Measurements from ENCODE around the gene MBD4. TPM values are rescaled to one million over a fixed set of nuclear protein-coding genes. Genes with fewer than 3 reads are reported as not detected.

MBD4 gene
- total RNA-seq, 4 donors from 2014 or later = 22.9 to 35.2 (median 28.6) TPM

- Histone ChIP-seq H3K4me1 (peaks cover 11% of the 10 kb centered on the region in 2 donors), H3K4me3 (replicated peaks in 1 of 3) (no peak overlapping the region), H3K36me3 (peaks cover 0 to 9% of the 10 kb centered on the region in 2 donors), H3K27ac (peak overlapping the region in 1 of 3 donors; percentile 11), H3K9me3 (no peaks in the 10 kb centered on the region), H3K27me3 (no peaks in the 10 kb centered on the region)
- 83 to 89% methylated on average over 1 of the region's 1 CpG for WGBS, 2 donors
- no peak for TF ChIP-seq CTCF (IDR thresholded peaks at IDR 0.05)
- no peak for TF ChIP-seq POLR2A (IDR thresholded peaks at IDR 0.05)
- DNase-seq = no peak
- intact Hi-C loops (cut with DNase I) = no loop called here
Measured at GRCh38 chr3:129453732-129454131, 14.0 kb upstream of the MBD4 start.

- no peaks in the 10 kb centered on the region for H3K36me3 ChIP-seq
- H3K9me3 ChIP-seq = no peaks in the 10 kb centered on the region
- TF ChIP-seq CTCF (IDR thresholded peaks at IDR 0.05) (no peak), POLR2A (IDR thresholded peaks at IDR 0.05) (no peak)
- no peak for DNase-seq
- peaks cover 11% of the 10 kb centered on the region in 2 donors for H3K4me1 ChIP-seq
- no peaks in the 10 kb centered on the region for H3K27me3 ChIP-seq
- H3K27ac ChIP-seq = peak overlapping the region in 1 of 3 donors; percentile 34
- no peak overlapping the region for H3K4me3 ChIP-seq (replicated peaks in 1 of 3)
- intact Hi-C loops (cut with DNase I) = no loop called here
- 63 to 66% methylated on average over 5 of the region's 5 CpGs for WGBS, 2 donors
Measured at GRCh38 chr3:129449279-129450115, 9.7 kb upstream of the MBD4 start.

- Histone ChIP-seq H3K4me3 (replicated peaks in 1 of 3) (no peak overlapping the region), H3K4me1 (peaks cover 11 to 13% of the 10 kb centered on the region in 2 donors), H3K9me3 (no peaks in the 10 kb centered on the region), H3K27ac (no peak overlapping the region), H3K27me3 (no peaks in the 10 kb centered on the region), H3K36me3 (no peaks in the 10 kb centered on the region)
- intact Hi-C loops (cut with DNase I) = no loop called here
- 93% methylated on average over 18 of the region's 18 CpGs for WGBS, 2 donors
- no peak for DNase-seq
- TF ChIP-seq POLR2A (IDR thresholded peaks at IDR 0.05) (no peak), CTCF (IDR thresholded peaks at IDR 0.05) (no peak)
Measured at GRCh38 chr3:129448186-129448895, 8.6 kb upstream of the MBD4 start.

GRCh38 chr3:129446926-129447325 lies 7.2 kb upstream of the MBD4 start:
- no peaks in the 10 kb centered on the region for H3K36me3 ChIP-seq
- WGBS, 2 donors = 67 to 71% methylated on average over 1 of the region's 1 CpG
- intact Hi-C loops (cut with DNase I) = no loop called here
- TF ChIP-seq POLR2A (IDR thresholded peaks at IDR 0.05) = no peak
- no peak for TF ChIP-seq CTCF (IDR thresholded peaks at IDR 0.05)
- no peak for DNase-seq
- H3K9me3 ChIP-seq = no peaks in the 10 kb centered on the region
- no peak overlapping the region for H3K27ac ChIP-seq
- no peak overlapping the region for H3K4me3 ChIP-seq (replicated peaks in 1 of 3)
- peaks cover 21 to 27% of the 10 kb centered on the region in 2 donors for H3K4me1 ChIP-seq
- no peaks in the 10 kb centered on the region for H3K27me3 ChIP-seq

- intact Hi-C loops (cut with DNase I) = no loop called here
- no peaks in the 10 kb centered on the region for H3K9me3 ChIP-seq
- H3K4me3 ChIP-seq (replicated peaks in 1 of 3) = no peak overlapping the region
- no peak for DNase-seq
- H3K36me3 ChIP-seq = no peaks in the 10 kb centered on the region
- no peaks in the 10 kb centered on the region for H3K27me3 ChIP-seq
- peaks cover 35 to 38% of the 10 kb centered on the region in 2 donors for H3K4me1 ChIP-seq
- TF ChIP-seq CTCF (IDR thresholded peaks at IDR 0.05) (no peak), POLR2A (IDR thresholded peaks at IDR 0.05) (no peak)
- H3K27ac ChIP-seq = no peak overlapping the region
- 85 to 95% methylated on average over 3 of the region's 3 CpGs for WGBS, 2 donors
Measured at GRCh38 chr3:129445471-129445870, 5.7 kb upstream of the MBD4 start.

Data from thyroid gland (tissue), 4 donors.